ENCODE data around the gene URAD.

- TF ChIP-seq POLR2A (IDR thresholded peaks at IDR 0.05): no peak
- no peak for TF ChIP-seq CTCF (IDR thresholded peaks at IDR 0.05)
Measured at GRCh38 chr13:28022848-28023518, 34.5 kb upstream of the URAD start.
